ENCODE measurements around the gene CEMIP.

GRCh38 chr15:80918196-80918783, 139.1 kb downstream of the CEMIP start:
- TF ChIP-seq CTCF (IDR thresholded peaks at IDR 0.05) (no peak), POLR2A (IDR thresholded peaks at IDR 0.05) (no peak), EP300 (IDR thresholded peaks at IDR 0.05) (no peak), POLR2AphosphoS5 (IDR thresholded peaks at IDR 0.05) (no peak)
